PC-3 (cell line): ENCODE data around the gene UCK2.

Source experiments
- EZH2phosphoT487 ChIP-seq: fragments of 300-600 bp; sonication (generic); IDR thresholded peaks from 2 replicates; pipeline ENCODE4 v1.6.1; 2018; ENCODE audit warnings: mild to moderate bottlenecking, antibody characterized with exemption, low read length, borderline replicate concordance
- TF ChIP-seq, protein P1 (sequence below): fragments of 300-600 bp; sonication (generic); conservative IDR thresholded peaks from 2 replicates; pipeline ENCODE4 v1.5.1; 2017; ENCODE audit warnings: antibody characterized with exemption, low read depth, mild to moderate bottlenecking, low read length

DNA sequence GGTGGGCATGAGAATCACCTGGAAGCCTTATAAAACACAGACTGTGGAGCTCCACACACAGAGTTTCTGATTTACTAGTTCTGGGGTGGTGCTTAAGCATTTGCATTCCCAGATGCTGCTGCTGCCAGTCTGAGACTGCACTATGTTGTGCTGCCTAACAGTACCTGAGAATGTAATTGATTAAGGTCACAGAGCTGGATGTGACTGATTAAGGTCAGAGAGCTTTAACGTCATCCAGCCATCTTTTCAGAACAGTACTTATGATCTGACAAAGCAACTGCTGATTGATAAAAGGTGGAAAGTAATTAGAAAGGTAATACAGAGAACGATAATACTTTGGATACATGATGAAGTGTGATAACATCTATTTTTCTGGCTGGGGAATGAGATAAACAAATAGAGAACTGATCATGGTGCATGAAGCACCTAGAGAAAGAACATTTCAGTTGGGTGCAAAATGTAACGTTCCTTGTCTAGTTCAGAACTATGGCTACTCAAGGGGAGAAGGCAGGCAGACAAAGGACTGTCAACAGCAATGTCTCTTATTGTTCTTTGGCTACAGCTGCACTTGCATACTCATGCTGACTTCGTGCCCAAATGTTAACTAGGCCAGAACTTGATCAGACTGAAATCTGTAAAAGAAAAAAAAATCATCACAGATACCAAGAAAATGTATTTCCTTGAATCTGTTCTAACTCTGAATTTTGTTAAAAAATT lies 3.7 kb upstream of the UCK2 start:
- TF ChIP-seq, protein P1, sequence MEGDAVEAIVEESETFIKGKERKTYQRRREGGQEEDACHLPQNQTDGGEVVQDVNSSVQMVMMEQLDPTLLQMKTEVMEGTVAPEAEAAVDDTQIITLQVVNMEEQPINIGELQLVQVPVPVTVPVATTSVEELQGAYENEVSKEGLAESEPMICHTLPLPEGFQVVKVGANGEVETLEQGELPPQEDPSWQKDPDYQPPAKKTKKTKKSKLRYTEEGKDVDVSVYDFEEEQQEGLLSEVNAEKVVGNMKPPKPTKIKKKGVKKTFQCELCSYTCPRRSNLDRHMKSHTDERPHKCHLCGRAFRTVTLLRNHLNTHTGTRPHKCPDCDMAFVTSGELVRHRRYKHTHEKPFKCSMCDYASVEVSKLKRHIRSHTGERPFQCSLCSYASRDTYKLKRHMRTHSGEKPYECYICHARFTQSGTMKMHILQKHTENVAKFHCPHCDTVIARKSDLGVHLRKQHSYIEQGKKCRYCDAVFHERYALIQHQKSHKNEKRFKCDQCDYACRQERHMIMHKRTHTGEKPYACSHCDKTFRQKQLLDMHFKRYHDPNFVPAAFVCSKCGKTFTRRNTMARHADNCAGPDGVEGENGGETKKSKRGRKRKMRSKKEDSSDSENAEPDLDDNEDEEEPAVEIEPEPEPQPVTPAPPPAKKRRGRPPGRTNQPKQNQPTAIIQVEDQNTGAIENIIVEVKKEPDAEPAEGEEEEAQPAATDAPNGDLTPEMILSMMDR: no peak
- TF ChIP-seq EZH2phosphoT487: no peak
